K562 (cell line): ENCODE data around the gene USH2A. TPM values are rescaled to one million over a fixed set of nuclear protein-coding genes. Genes with fewer than 3 reads are reported as not detected.

Experiments
- ATAC-seq: fragments of 200-7000 bp; cut with Tn5 transposase; 3 replicates; pipeline ENCODE4 v1.9.1; 2020; ENCODE audit warnings: moderate library complexity
- BruUV-seq: library from RNA; stranded (reverse); fragments of 400-500 nt; replicated peaks from 2 replicates; lab custom pipeline; 2021; lab: Mats Ljungman, UMichigan
- CTCF ChIA-PET: fragments of 300-600 bp; formaldehyde crosslinking; extraction: SDS; loops from one replicate; lab custom pipeline; 2021; ENCODE audit warnings: low intra/inter-chr PET ratio; lab: Yijun Ruan, JAX
- POLR2A ChIA-PET: fragments of 300-600, 350-650 bp; sonication (Branson Sonifier 250); formaldehyde crosslinking; extraction: SDS; loops from one replicate; lab custom pipeline; 2021; ENCODE audit warnings: antibody characterized with exemption, inconsistent platforms; lab: Yijun Ruan, JAX
- DNase-seq, 4 experiments: peaks; one replicate each; pipeline versions ENCODE4 v3.0.0 to v3.0.0-alpha.2; 2011 to 2018; ENCODE audit warnings: low spot score in 3 of 4, mixed read lengths in 3 of 4; ENCODE audit errors: extremely low read depth in 1 of 4
- FAIRE-seq: peaks from 2 replicates; lab custom pipeline; 2011; peaks lifted over from hg19 to GRCh38; lab: Jason Lieb, UNC
- H2AFZ ChIP-seq: 2 replicates; pipeline ENCODE4 v1.6.0; 2011; ENCODE audit warnings: low read depth, low read length, control low read depth, inconsistent platforms
- H3K27ac ChIP-seq: fragments of 200-600 bp; 3 replicates; pipeline ENCODE4 v1.8.0; 2011; ENCODE audit warnings: low read depth, mild to moderate bottlenecking, control low read depth, inconsistent platforms, low read length, moderate library complexity, mixed read lengths; ENCODE audit errors: extremely low read depth
- H3K27me3 ChIP-seq, 2 experiments: fragments of 300-600 bp in 1 of 2; 2 replicates in 1 of 2; 3 replicates in 1 of 2; pipeline versions ENCODE4 v1.6.0 to v1.8.0; 2011; ENCODE audit warnings: inconsistent platforms in 2 of 2, low read length in 2 of 2, mild to moderate bottlenecking in 1 of 2, mixed read lengths in 1 of 2, moderate library complexity in 1 of 2; ENCODE audit not compliant: control insufficient read depth in 2 of 2, insufficient read depth in 2 of 2
- H3K36me3 ChIP-seq: fragments of 300-600 bp; 3 replicates; pipeline ENCODE4 v1.8.0; 2011; ENCODE audit warnings: mild to moderate bottlenecking, low read length, inconsistent platforms; ENCODE audit not compliant: control insufficient read depth, insufficient read depth
- H3K4me1 ChIP-seq, 2 experiments: fragments of 200-600 bp in 1 of 2; replicated peaks in 1 of 2; 2 replicates in 1 of 2; 3 replicates in 1 of 2; pipeline versions ENCODE4 v1.5.1 to v1.8.0; 2011; ENCODE audit warnings: inconsistent platforms in 2 of 2, low read length in 2 of 2, mild to moderate bottlenecking in 1 of 2, mixed read lengths in 1 of 2, moderate library complexity in 1 of 2; ENCODE audit not compliant: control insufficient read depth in 2 of 2, insufficient read depth in 2 of 2
- H3K4me2 ChIP-seq: 2 replicates; pipeline ENCODE4 v1.6.1; 2011; ENCODE audit warnings: low read length, control low read depth, inconsistent platforms, mixed read lengths; ENCODE audit not compliant: insufficient read depth
- H3K4me3 ChIP-seq: fragments of 200-600 bp; sonication (generic), shearing (Covaris generic); 2 replicates; pipeline ENCODE4 v1.5.1; 2016; ENCODE audit warnings: control low read depth, inconsistent platforms
- H3K79me2 ChIP-seq: fragments of 200-600 bp; 3 replicates; pipeline ENCODE4 v1.8.0; 2011; ENCODE audit warnings: low read length, inconsistent platforms; ENCODE audit not compliant: control insufficient read depth, insufficient read depth
- H3K9ac ChIP-seq, 2 experiments: 2 replicates each; pipeline versions ENCODE4 v1.6.0 to v1.6.1; 2011; ENCODE audit warnings: low read depth in 2 of 2, low read length in 2 of 2, control low read depth in 1 of 2, inconsistent platforms in 1 of 2, mild to moderate bottlenecking in 1 of 2, mixed read lengths in 1 of 2; ENCODE audit not compliant: insufficient read depth in 1 of 2
- H3K9me1 ChIP-seq: one replicate; pipeline ENCODE4 v1.6.0; 2011; ENCODE audit warnings: inconsistent platforms, mild to moderate bottlenecking, low read length, moderate library complexity; ENCODE audit not compliant: control insufficient read depth, insufficient read depth
- H3K9me3 ChIP-seq: replicated peaks from 2 replicates; pipeline ENCODE4 v1.5.1; 2011; ENCODE audit warnings: low read depth, low read length, inconsistent platforms; ENCODE audit not compliant: control insufficient read depth, insufficient read depth
- H4K20me1 ChIP-seq: replicated peaks from 2 replicates; pipeline ENCODE4 v1.6.1; 2011; ENCODE audit warnings: low read length, inconsistent platforms, mixed read lengths; ENCODE audit not compliant: control insufficient read depth, insufficient read depth
- CEBPB ChIP-seq: fragments of 450-650 bp; IDR thresholded peaks from 2 replicates; pipeline ENCODE4 v1.6.1; 2016; ENCODE audit warnings: missing genetic modification characterization, missing compliant biosample characterization
- SMARCA4 ChIP-seq: fragments of 450-650 bp; IDR thresholded peaks from 2 replicates; pipeline ENCODE4 v1.6.1; 2016
- VEZF1 ChIP-seq: fragments of 200-800 bp; sonication (Bioruptor generic); IDR thresholded peaks from 2 replicates; pipeline ENCODE4 v1.6.1; 2017; ENCODE audit warnings: missing genetic modification characterization, missing compliant biosample characterization
- WGBS: fragments of 100-300 bp; shearing (Covaris generic); methylation state at CpG from one replicate; pipeline ENCODE4 v1.1.6; 2016; ENCODE audit warnings: low coverage, mixed read lengths; ENCODE audit not compliant: insufficient coverage; ENCODE audit errors: missing lambda C conversion rate; 5-methylcytosine and 5-hydroxymethylcytosine counted together
- in situ Hi-C: fragments of 300-500 bp; cut with MboI; formaldehyde crosslinking; loops from 4 replicates; pipeline ENCODE4 v1.15.0; 2018; ENCODE audit warnings: inconsistent platforms, mixed read lengths
- intact Hi-C: fragments of 100-400 bp; cut with micrococcal nuclease; formaldehyde crosslinking; loops from 2 replicates; pipeline ENCODE4 v1.14.2; 2022
- polyA plus RNA-seq, 8 experiments: library from polyadenylated mRNA; depleted of rRNA in 4 of 8; stranded (reverse) in 5 of 8; unstranded in 3 of 8; fragments of >200 nt; fragmentation: Nextera tagmentation in 2 of 8; fragmentation: Illumina TruSeq in 1 of 8; extraction: Ambion mirVana in 2 of 8; extraction: Trizol in 1 of 8; gene quantifications; 2 replicates each; pipeline versions ENCODE4 v1.2.1 to v1.2.3, GENCODE V29; 2011 to 2014; ENCODE audit warnings: inconsistent platforms in 1 of 8, missing spikeins in 1 of 8
- total RNA-seq, 7 experiments: library from RNA; depleted of rRNA in 6 of 7; stranded (reverse); fragments of >200 nt in 6 of 7; fragmentation: Illumina TruSeq in 2 of 7; extraction: Trizol in 2 of 7; gene quantifications; 2 replicates each; pipeline versions ENCODE4 v1.2.1 to v1.2.3, GENCODE V29; 2011 to 2021; ENCODE audit warnings: low replicate concordance in 1 of 7

Gene USH2A
- total and polyA plus RNA-seq, 9 of the 15 experiments (the other 6 are each of a cell fraction or from before 2014, with no cell fraction given): under 0.01 TPM; not detected in 7

GRCh38 chr1:215637041-215637573, 786.1 kb downstream of the USH2A start (continued):
- no peak for TF ChIP-seq SMARCA4

GRCh38 chr1:215636258-215636965, 786.8 kb downstream of the USH2A start:
- in situ Hi-C loops: no loop called here
- ATAC-seq: no peak
- Histone ChIP-seq H3K9ac (no peak overlapping the region), H3K27ac (no peak overlapping the region), H3K4me3 (no peak overlapping the region), H3K4me1 (peaks cover 0 to 2% of the 10 kb centered on the region in 2 experiments; a peak in 1 of 5 replicates), H3K36me3 (no peaks in the 10 kb centered on the region), H3K9me1 (no peaks in the 10 kb centered on the region), H3K79me2 (no peaks in the 10 kb centered on the region), H3K9me3 (no peaks in the 10 kb centered on the region)
- ChIA-PET POLR2A (no interaction called here), CTCF (no interaction called here)
- no TSS peak for BruUV-seq
- FAIRE-seq: no peak
- DNase-seq: no peak
- WGBS: 2% methylated on average over 9 of the region's 9 CpGs
- intact Hi-C loops: no loop called here
- TF ChIP-seq CEBPB (tag) (peak; percentile 53; the same call in 1 of the 2 replicates), VEZF1 (CRISPR knock-in tag) (no peak)
- TF ChIP-seq, all 486 proteins: peak for 1
- no peak overlapping the region for H3K4me2 ChIP-seq
- peaks cover 2 to 23% of the 10 kb centered on the region in 2 experiments; a peak in 2 of 5 replicates for H3K27me3 ChIP-seq
- no peaks in the 10 kb centered on the region for H4K20me1 ChIP-seq
- H2AFZ ChIP-seq: peak overlapping the region; percentile 41; the same call in 1 of the 2 replicates
